Progenitor cell of endocrine pancreas (in vitro differentiated cells): ENCODE data around the gene CHD9. TPM values are rescaled to one million over a fixed set of nuclear protein-coding genes. Genes with fewer than 3 reads are reported as not detected.

Experiments
- DNase-seq: peaks from one replicate; pipeline ENCODE4 v3.0.0; 2021; ENCODE audit warnings: low spot score; ENCODE audit not compliant: unreplicated experiment
- H3K27ac Mint-ChIP-seq: 2 replicates; pipeline ENCODE4 v1.8.0; 2021; ENCODE audit warnings: mild to moderate bottlenecking, moderate library complexity, mixed read lengths
- H3K27me3 Mint-ChIP-seq: 2 replicates; pipeline ENCODE4 v1.8.0; 2021; ENCODE audit warnings: mixed read lengths
- H3K36me3 Mint-ChIP-seq: 2 replicates; pipeline ENCODE4 v1.8.0; 2022; ENCODE audit warnings: mixed read lengths; ENCODE audit not compliant: insufficient read depth
- H3K4me1 Mint-ChIP-seq: 2 replicates; pipeline ENCODE4 v1.8.0; 2021; ENCODE audit warnings: low read depth, mixed read lengths
- H3K4me3 Mint-ChIP-seq: 2 replicates; pipeline ENCODE4 v1.8.0; 2021; ENCODE audit warnings: low read depth, mild to moderate bottlenecking, moderate library complexity, mixed read lengths
- H3K9me3 Mint-ChIP-seq: 2 replicates; pipeline ENCODE4 v1.8.0; 2021; ENCODE audit warnings: low read depth, mixed read lengths
- CTCF ChIP-seq: fragments of 200-600 bp; sonication (generic); IDR thresholded peaks from one replicate; pipeline ENCODE4 v1.5.0; 2021; ENCODE audit warnings: antibody characterized with exemption, mild to moderate bottlenecking; ENCODE audit not compliant: unreplicated experiment
- total RNA-seq: library from RNA; stranded (reverse); gene quantifications from 2 replicates; pipeline ENCODE4 v1.2.1, GENCODE V29; 2021

CHD9 gene
- total RNA-seq, 1 donor from 2014 or later = 67.7 TPM

DNA sequence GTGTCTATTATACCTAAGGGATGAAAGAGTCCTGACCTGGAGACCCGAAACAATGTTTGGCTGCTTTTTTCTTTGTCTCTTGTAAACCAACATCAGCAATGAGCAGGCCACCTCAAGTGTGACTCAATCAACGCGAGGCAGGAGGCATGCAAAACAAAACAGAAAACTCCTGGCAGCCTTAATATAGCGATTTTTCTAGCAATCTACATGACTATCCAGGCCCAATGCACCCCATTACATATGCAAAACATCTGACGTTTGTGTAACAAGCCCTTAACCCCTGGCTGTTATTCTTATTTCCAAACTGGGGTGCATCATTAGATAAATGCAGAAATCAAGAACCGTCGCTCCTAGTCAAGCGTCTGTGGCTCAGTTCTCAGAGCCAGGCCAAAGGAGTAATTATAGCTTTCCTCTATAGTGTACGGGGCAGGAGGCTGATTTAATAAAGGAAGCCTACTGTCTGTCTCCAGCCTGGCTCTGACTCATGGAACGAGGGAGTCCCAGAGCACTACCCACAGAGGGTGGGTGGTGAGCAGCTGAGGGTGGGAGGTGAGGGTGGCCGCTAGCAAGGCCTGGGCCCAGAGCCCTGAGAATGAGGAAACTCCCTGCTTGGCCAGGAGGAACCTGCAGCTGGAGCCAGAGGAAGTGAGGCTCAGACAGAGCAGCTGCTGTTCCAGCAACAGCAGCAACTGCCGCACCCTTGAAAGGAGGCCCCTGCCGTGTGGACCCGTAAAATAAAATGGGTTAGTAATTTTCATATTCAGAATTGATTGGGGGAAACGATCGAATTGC lies 43.9 kb downstream of the CHD9 start:
- TF ChIP-seq CTCF = no peak
- no peaks in the 10 kb centered on the region for H3K36me3 Mint-ChIP-seq

DNA sequence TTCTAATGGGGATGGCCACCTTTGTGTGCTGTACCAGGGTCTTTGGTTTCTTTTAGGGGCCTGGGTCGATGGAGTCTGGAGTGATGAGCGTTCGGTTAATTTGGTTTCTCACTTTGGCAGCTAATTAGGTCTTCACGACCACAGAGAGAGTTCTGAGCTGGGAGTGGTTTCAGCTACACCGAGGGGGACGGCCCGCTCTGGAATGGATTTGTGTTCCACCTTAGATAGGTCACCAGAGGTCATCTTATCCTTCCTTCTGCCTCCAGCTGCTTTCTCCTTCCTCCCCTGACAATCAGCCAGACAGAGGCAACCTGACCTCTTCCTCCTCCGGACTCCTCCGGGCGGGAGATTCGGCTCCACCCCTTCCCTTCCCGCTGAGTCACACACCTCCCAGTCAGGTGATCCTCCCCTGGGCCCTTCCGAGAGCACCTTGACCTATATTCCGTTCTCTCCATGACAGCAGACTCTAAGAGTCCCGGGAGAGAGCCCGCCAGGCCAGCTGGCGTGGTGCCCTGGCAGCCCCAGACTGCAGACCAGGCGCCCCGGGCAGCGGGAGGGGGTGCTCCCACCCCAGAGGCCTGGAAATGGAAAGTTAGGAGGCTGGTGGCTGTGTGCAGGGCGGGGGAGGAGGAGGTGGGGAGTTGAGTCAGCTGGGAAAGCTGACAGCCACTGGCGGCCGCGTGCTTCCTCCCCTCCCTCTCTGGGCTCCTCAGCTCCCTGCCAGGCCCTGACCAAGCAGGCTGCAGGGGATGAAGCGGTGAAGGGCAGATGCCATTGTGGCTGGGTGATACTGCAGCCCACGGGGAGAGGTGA lies 44.7 kb downstream of the CHD9 start:
- peak overlapping the region; percentile 97 for H3K27ac Mint-ChIP-seq
- H3K9me3 Mint-ChIP-seq = no peaks in the 10 kb centered on the region
- H3K4me3 Mint-ChIP-seq = peak overlapping the region; percentile 67
- peaks cover 13% of the 10 kb centered on the region for H3K4me1 Mint-ChIP-seq
- H3K36me3 Mint-ChIP-seq = no peaks in the 10 kb centered on the region
- DNase-seq = peak; percentile 50
- no peak for TF ChIP-seq CTCF
- H3K27me3 Mint-ChIP-seq = no peaks in the 10 kb centered on the region

More for the DNA sequence above, 43.9 kb downstream of the CHD9 start:
- peak overlapping the region; percentile 67 for H3K4me3 Mint-ChIP-seq
- no peaks in the 10 kb centered on the region for H3K27me3 Mint-ChIP-seq
- peaks cover 13% of the 10 kb centered on the region for H3K4me1 Mint-ChIP-seq
- DNase-seq = no peak
- no peaks in the 10 kb centered on the region for H3K9me3 Mint-ChIP-seq
- H3K27ac Mint-ChIP-seq = peak overlapping the region; percentile 97

DNA sequence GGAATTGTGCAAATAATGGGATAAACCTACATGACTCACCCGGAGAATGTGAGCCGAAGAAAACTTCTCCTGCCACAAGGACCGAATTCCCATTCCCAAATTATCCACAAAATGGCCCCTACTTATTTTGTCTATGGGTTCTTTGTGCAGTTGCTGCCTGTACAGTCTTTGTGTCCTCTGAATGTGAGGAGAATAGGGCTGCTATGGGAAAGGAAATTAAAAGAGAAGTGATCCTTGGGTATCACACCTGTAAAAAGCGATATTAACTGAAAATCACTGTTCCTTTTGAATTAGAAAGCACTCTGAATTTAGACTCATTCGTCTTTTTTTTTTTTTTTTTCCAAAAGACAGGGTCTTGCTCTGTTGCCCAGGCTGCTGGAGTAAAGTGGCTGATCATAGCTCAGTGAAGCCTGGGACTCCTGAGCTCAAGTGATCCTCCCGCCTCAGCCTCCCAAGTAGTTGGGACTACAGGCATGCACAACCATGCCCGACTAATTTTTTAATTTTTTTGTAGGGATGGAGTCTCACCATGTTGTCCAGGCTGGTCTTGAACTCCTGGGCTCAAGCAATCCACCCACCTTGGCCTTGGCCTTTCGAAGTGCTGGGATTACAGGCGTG lies 45.4 kb downstream of the CHD9 start:
- H3K4me3 Mint-ChIP-seq = peak overlapping the region; percentile 67

GRCh38 chr16:53100889-53101288 lies 46.1 kb downstream of the CHD9 start:
- no peak for DNase-seq
- H3K9me3 Mint-ChIP-seq = no peaks in the 10 kb centered on the region
- no peak for TF ChIP-seq CTCF
- H3K4me1 Mint-ChIP-seq = peaks cover 13% of the 10 kb centered on the region
- no peaks in the 10 kb centered on the region for H3K36me3 Mint-ChIP-seq
- no peak overlapping the region for H3K27ac Mint-ChIP-seq
- H3K4me3 Mint-ChIP-seq = no peak overlapping the region
- H3K27me3 Mint-ChIP-seq = no peaks in the 10 kb centered on the region

More for the DNA sequence above, 45.4 kb downstream of the CHD9 start:
- H3K36me3 Mint-ChIP-seq = no peaks in the 10 kb centered on the region
- H3K27ac Mint-ChIP-seq = peak overlapping the region; percentile 97
- no peak for TF ChIP-seq CTCF
- peaks cover 13% of the 10 kb centered on the region for H3K4me1 Mint-ChIP-seq
- no peak for DNase-seq
- no peaks in the 10 kb centered on the region for H3K27me3 Mint-ChIP-seq
- no peaks in the 10 kb centered on the region for H3K9me3 Mint-ChIP-seq

- TF ChIP-seq CTCF = no peak
- Mint-ChIP-seq H3K36me3 (no peaks in the 10 kb centered on the region), H3K27me3 (no peaks in the 10 kb centered on the region), H3K4me1 (peaks cover 12% of the 10 kb centered on the region), H3K27ac (no peak overlapping the region), H3K9me3 (no peaks in the 10 kb centered on the region), H3K4me3 (no peak overlapping the region)
- no peak for DNase-seq
These were observed 49.0 kb downstream of the CHD9 start for GRCh38 chr16:53103811-53104210.
